Neuronal stem cell (in vitro differentiated cells): ENCODE data around the gene CNDP2.

Experiments used
- DNase-seq: peaks from one replicate; pipeline ENCODE4 v3.0.0-alpha.2; 2013; ENCODE audit warnings: low spot score
- H2AFZ ChIP-seq: one replicate; pipeline ENCODE4 v1.6.1; 2013; ENCODE audit warnings: mild to moderate bottlenecking, low read length, inconsistent platforms
- H2AK5ac ChIP-seq: 2 replicates; pipeline ENCODE4 v1.6.1; 2013; ENCODE audit warnings: low read depth, mild to moderate bottlenecking, inconsistent platforms, low read length, moderate library complexity, mixed read lengths
- H2BK120ac ChIP-seq: 2 replicates; pipeline ENCODE4 v1.6.1; 2013; ENCODE audit warnings: low read depth, mild to moderate bottlenecking, inconsistent platforms, low read length, moderate library complexity, mixed read lengths
- H2BK12ac ChIP-seq: one replicate; pipeline ENCODE4 v1.6.1; 2013; ENCODE audit warnings: low read length, inconsistent platforms
- H2BK15ac ChIP-seq: 2 replicates; pipeline ENCODE4 v1.6.1; 2013; ENCODE audit warnings: mild to moderate bottlenecking, low read length, inconsistent platforms, mixed read lengths
- H2BK5ac ChIP-seq: one replicate; pipeline ENCODE4 v1.6.1; 2013; ENCODE audit warnings: inconsistent platforms, mild to moderate bottlenecking, low read length, moderate library complexity
- H3K14ac ChIP-seq: one replicate; pipeline ENCODE4 v1.6.1; 2013; ENCODE audit warnings: low read length, inconsistent platforms
- H3K18ac ChIP-seq: 2 replicates; pipeline ENCODE4 v1.6.1; 2013; ENCODE audit warnings: low read length, inconsistent platforms
- H3K23ac ChIP-seq: 2 replicates; pipeline ENCODE4 v1.6.1; 2013; ENCODE audit warnings: low read depth, mild to moderate bottlenecking, mixed read lengths, low read length, inconsistent platforms; ENCODE audit not compliant: poor library complexity
- H3K27ac ChIP-seq: replicated peaks from 3 replicates; pipeline ENCODE4 v1.5.1; 2013; ENCODE audit warnings: low read length, inconsistent platforms
- H3K27me3 ChIP-seq, 3 experiments: 2 replicates each; pipeline ENCODE4 v1.6.1; 2013; ENCODE audit warnings: low read length in 3 of 3, mild to moderate bottlenecking in 2 of 3, inconsistent platforms in 1 of 3, low read depth in 1 of 3, mixed read lengths in 1 of 3, moderate library complexity in 1 of 3; ENCODE audit not compliant: control insufficient read depth in 3 of 3, insufficient read depth in 3 of 3
- H3K36me3 ChIP-seq, 2 donors: replicated peaks in 1 of 2; 2 replicates each; pipeline ENCODE4 v1.6.1; 2013; ENCODE audit warnings: low read length in 2 of 2; ENCODE audit not compliant: control insufficient read depth in 2 of 2, insufficient read depth in 2 of 2
- H3K4ac ChIP-seq: 2 replicates; pipeline ENCODE4 v1.6.1; 2013; ENCODE audit warnings: inconsistent platforms, mild to moderate bottlenecking, low read length, moderate library complexity
- H3K4me1 ChIP-seq, 2 donors: 1 replicate in 1 of 2; 2 replicates in 1 of 2; pipeline ENCODE4 v1.6.1; 2013; ENCODE audit warnings: low read length in 2 of 2, low read depth in 1 of 2; ENCODE audit not compliant: control insufficient read depth in 2 of 2, insufficient read depth in 1 of 2
- H3K4me2 ChIP-seq: one replicate; pipeline ENCODE4 v1.6.1; 2013; ENCODE audit warnings: mild to moderate bottlenecking, low read length, inconsistent platforms; ENCODE audit not compliant: insufficient read depth, poor library complexity, severe bottlenecking
- H3K4me3 ChIP-seq, 2 donors: 2 replicates each; pipeline ENCODE4 v1.5.1; 2013; ENCODE audit warnings: low read length in 2 of 2, mild to moderate bottlenecking in 2 of 2, inconsistent platforms in 1 of 2, moderate library complexity in 1 of 2
- H3K79me1 ChIP-seq: one replicate; pipeline ENCODE4 v1.6.1; 2013; ENCODE audit warnings: low read depth, mild to moderate bottlenecking, inconsistent platforms, low read length, moderate library complexity
- H3K9ac ChIP-seq: one replicate; pipeline ENCODE4 v1.6.1; 2013; ENCODE audit warnings: mild to moderate bottlenecking, low read depth, low read length, inconsistent platforms; ENCODE audit not compliant: poor library complexity
- H3K9me3 ChIP-seq, 2 donors: replicated peaks in 1 of 2; 2 replicates each; pipeline versions ENCODE3 to v1.6.1; 2013; ENCODE audit warnings: low read length in 2 of 2, mild to moderate bottlenecking in 2 of 2, inconsistent platforms in 1 of 2, low read depth in 1 of 2, mixed read lengths in 1 of 2, moderate library complexity in 1 of 2; ENCODE audit not compliant: control insufficient read depth in 2 of 2, insufficient read depth in 1 of 2
- H4K8ac ChIP-seq: one replicate; pipeline ENCODE4 v1.6.1; 2013; ENCODE audit warnings: low read depth, mild to moderate bottlenecking, inconsistent platforms, low read length, moderate library complexity
- H4K91ac ChIP-seq: one replicate; pipeline ENCODE4 v1.6.1; 2013; ENCODE audit warnings: low read length, low read depth, mild to moderate bottlenecking, inconsistent platforms; ENCODE audit not compliant: poor library complexity
- WGBS, 2 donors: extraction: QIAGEN DNeasy Blood & Tissue Kit; methylation state at CpG; one replicate each; pipeline ENCODE4 v1.1.7; 2013; ENCODE audit warnings: missing lambda C conversion rate in 2 of 2, mixed read lengths in 1 of 2; ENCODE audit not compliant: insufficient read length in 2 of 2, insufficient replicate concordance in 1 of 2; ENCODE audit errors: extremely low coverage in 2 of 2; 5-methylcytosine and 5-hydroxymethylcytosine counted together

CNDP2 gene

GRCh38 chr18:74478316-74478715 lies 17.8 kb upstream of the CNDP2 start:
- Histone ChIP-seq H3K4ac (no peak overlapping the region), H3K9ac (no peak overlapping the region), H3K14ac (no peak overlapping the region), H3K4me2 (no peak overlapping the region), H2BK12ac (no peak overlapping the region), H3K36me3 (no peaks in the 10 kb centered on the region), H3K23ac (no peak overlapping the region), H2AFZ (no peak overlapping the region), H3K4me3 (no peak overlapping the region), H2BK15ac (no peak overlapping the region), H2BK5ac (no peak overlapping the region), H3K9me3 (no peaks in the 10 kb centered on the region), H2AK5ac (no peak overlapping the region), H3K4me1 (peaks cover 0 to 3% of the 10 kb centered on the region in 2 donors), H3K79me1 (no peaks in the 10 kb centered on the region), H2BK120ac (no peak overlapping the region), H4K91ac (no peak overlapping the region), H3K27ac (no peak overlapping the region), H3K27me3 (peaks cover 0 to 35% (median 0%) of the 10 kb centered on the region in 3 experiments), H4K8ac (no peak overlapping the region), H3K18ac (no peak overlapping the region)
- no CpG with 5 or more reads among the region's 7 CpGs for WGBS, 2 donors
- DNase-seq, result no peak

GRCh38 chr18:74478880-74479279 lies 17.3 kb upstream of the CNDP2 start:
- H3K36me3 ChIP-seq, result no peaks in the 10 kb centered on the region
- H3K23ac ChIP-seq, result no peak overlapping the region
- no peak overlapping the region for H2BK12ac ChIP-seq
- no peak overlapping the region for H3K14ac ChIP-seq
- no peak overlapping the region for H4K91ac ChIP-seq
- no peak overlapping the region for H4K8ac ChIP-seq
- no peak overlapping the region for H3K4ac ChIP-seq
- H3K9me3 ChIP-seq, result no peaks in the 10 kb centered on the region
- no peak overlapping the region for H3K9ac ChIP-seq
- peaks cover 0 to 35% (median 0%) of the 10 kb centered on the region in 3 experiments for H3K27me3 ChIP-seq
- DNase-seq, result no peak
- H2BK5ac ChIP-seq, result no peak overlapping the region
- H2BK120ac ChIP-seq, result no peak overlapping the region
- H3K27ac ChIP-seq, result no peak overlapping the region
- H3K4me1 ChIP-seq, result peaks cover 0 to 2% of the 10 kb centered on the region in 2 donors
- H2BK15ac ChIP-seq, result no peak overlapping the region
- H2AK5ac ChIP-seq, result no peak overlapping the region
- H3K79me1 ChIP-seq, result no peaks in the 10 kb centered on the region
- no peak overlapping the region for H3K4me3 ChIP-seq
- no peak overlapping the region for H2AFZ ChIP-seq
- no peak overlapping the region for H3K18ac ChIP-seq
- no CpG with 5 or more reads among the region's 6 CpGs for WGBS, 2 donors
- no peak overlapping the region for H3K4me2 ChIP-seq

GRCh38 chr18:74479486-74480148 lies 16.5 kb upstream of the CNDP2 start:
- Histone ChIP-seq H2BK5ac (no peak overlapping the region), H3K36me3 (no peaks in the 10 kb centered on the region), H4K8ac (no peak overlapping the region), H3K4me2 (no peak overlapping the region), H3K4ac (no peak overlapping the region), H2BK15ac (no peak overlapping the region), H3K4me3 (no peak overlapping the region), H3K27ac (no peak overlapping the region), H3K27me3 (peaks cover 0 to 35% (median 0%) of the 10 kb centered on the region in 3 experiments), H3K14ac (no peak overlapping the region), H3K9ac (no peak overlapping the region), H3K4me1 (no peaks in the 10 kb centered on the region), H3K79me1 (no peaks in the 10 kb centered on the region), H2BK120ac (no peak overlapping the region), H3K18ac (no peak overlapping the region), H2BK12ac (no peak overlapping the region), H3K23ac (no peak overlapping the region), H3K9me3 (no peaks in the 10 kb centered on the region), H4K91ac (no peak overlapping the region), H2AK5ac (no peak overlapping the region), H2AFZ (no peak overlapping the region)
- no peak for DNase-seq
- 100% methylated on average over 1 of the region's 16 CpGs; no CpG with 5 or more reads in 1 of the 2 donors for WGBS, 2 donors

- no peaks in the 10 kb centered on the region for H3K9me3 ChIP-seq
- no peak overlapping the region for H4K8ac ChIP-seq
- no peak overlapping the region for H2AK5ac ChIP-seq
- H3K4me2 ChIP-seq, result no peak overlapping the region
- no peaks in the 10 kb centered on the region for H3K4me1 ChIP-seq
- no peak overlapping the region for H3K14ac ChIP-seq
- peaks cover 0 to 35% (median 0%) of the 10 kb centered on the region in 3 experiments for H3K27me3 ChIP-seq
- no peak overlapping the region for H2BK12ac ChIP-seq
- no peak overlapping the region for H4K91ac ChIP-seq
- WGBS, 2 donors, result no CpG with 5 or more reads among the region's 7 CpGs
- no peak overlapping the region for H3K9ac ChIP-seq
- no peak overlapping the region for H2BK15ac ChIP-seq
- H2BK5ac ChIP-seq, result no peak overlapping the region
- H3K27ac ChIP-seq, result no peak overlapping the region
- H3K4me3 ChIP-seq, result no peak overlapping the region
- no peak overlapping the region for H2BK120ac ChIP-seq
- DNase-seq, result no peak
- no peak overlapping the region for H2AFZ ChIP-seq
- no peaks in the 10 kb centered on the region for H3K79me1 ChIP-seq
- H3K4ac ChIP-seq, result no peak overlapping the region
- no peak overlapping the region for H3K23ac ChIP-seq
- H3K36me3 ChIP-seq, result no peaks in the 10 kb centered on the region
- no peak overlapping the region for H3K18ac ChIP-seq
Measured at GRCh38 chr18:74480149-74480651, 16.0 kb upstream of the CNDP2 start.
